ENCODE results near the gene KATNB1.

KATNB1 gene

DNA sequence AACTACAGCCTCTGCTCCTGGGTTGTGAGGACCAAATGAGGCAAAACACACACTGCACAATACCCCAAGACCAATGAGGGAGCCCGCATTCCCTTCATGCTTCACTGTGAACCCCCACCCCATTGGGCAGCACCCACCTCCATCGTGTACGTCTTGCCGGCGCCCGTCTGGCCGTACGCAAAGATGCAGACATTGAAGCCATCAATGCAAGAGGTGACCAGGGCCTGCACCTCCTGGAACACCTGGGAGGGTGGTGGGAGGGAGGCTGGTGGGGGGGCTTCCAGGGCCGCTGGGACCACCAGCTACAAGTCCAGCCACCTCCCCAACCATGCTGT is 28.4 kb downstream of the KATNB1 start:
- Histone ChIP-seq H3F3A (ENCODE audit: insufficient read depth, low read length) (no peaks in the 10 kb centered on the region), H3K9ac (ENCODE audit: low read length) (no peak overlapping the region), H4K20me1 (ENCODE audit: insufficient read depth, low read length) (no peaks in the 10 kb centered on the region), H3K4me1 (ENCODE audit: insufficient read depth, low read length, severe bottlenecking) (no peaks in the 10 kb centered on the region), H3K36me3 (ENCODE audit: insufficient read depth, low read length) (no peaks in the 10 kb centered on the region; the same call in 1 of the 2 replicates), H3K9me2 (ENCODE audit: low read depth, low read length) (no peaks in the 10 kb centered on the region), H2AFZ (ENCODE audit: low read length) (no peak overlapping the region), H3K4me2 (ENCODE audit: low read length) (no peak overlapping the region), H3K79me2 (ENCODE audit: insufficient read depth, low read length) (no peaks in the 10 kb centered on the region), H3K27ac (ENCODE audit: low read depth, low read length, poor library complexity, severe bottlenecking) (no peak overlapping the region), H3K27me3 (ENCODE audit: insufficient read depth, low read length) (no peaks in the 10 kb centered on the region), H3K4me3 (ENCODE audit: low read depth, low read length, poor library complexity, severe bottlenecking) (no peak overlapping the region), H3K9me3 (ENCODE audit: low read length) (no peaks in the 10 kb centered on the region)
- TF ChIP-seq, protein P1, sequence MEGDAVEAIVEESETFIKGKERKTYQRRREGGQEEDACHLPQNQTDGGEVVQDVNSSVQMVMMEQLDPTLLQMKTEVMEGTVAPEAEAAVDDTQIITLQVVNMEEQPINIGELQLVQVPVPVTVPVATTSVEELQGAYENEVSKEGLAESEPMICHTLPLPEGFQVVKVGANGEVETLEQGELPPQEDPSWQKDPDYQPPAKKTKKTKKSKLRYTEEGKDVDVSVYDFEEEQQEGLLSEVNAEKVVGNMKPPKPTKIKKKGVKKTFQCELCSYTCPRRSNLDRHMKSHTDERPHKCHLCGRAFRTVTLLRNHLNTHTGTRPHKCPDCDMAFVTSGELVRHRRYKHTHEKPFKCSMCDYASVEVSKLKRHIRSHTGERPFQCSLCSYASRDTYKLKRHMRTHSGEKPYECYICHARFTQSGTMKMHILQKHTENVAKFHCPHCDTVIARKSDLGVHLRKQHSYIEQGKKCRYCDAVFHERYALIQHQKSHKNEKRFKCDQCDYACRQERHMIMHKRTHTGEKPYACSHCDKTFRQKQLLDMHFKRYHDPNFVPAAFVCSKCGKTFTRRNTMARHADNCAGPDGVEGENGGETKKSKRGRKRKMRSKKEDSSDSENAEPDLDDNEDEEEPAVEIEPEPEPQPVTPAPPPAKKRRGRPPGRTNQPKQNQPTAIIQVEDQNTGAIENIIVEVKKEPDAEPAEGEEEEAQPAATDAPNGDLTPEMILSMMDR (IDR thresholded peaks at IDR 0.05; ENCODE audit: low read length): no peak
- no peak for TF ChIP-seq EZH2 (IDR thresholded peaks at IDR 0.05; ENCODE audit: borderline replicate concordance, low read length)

DNA sequence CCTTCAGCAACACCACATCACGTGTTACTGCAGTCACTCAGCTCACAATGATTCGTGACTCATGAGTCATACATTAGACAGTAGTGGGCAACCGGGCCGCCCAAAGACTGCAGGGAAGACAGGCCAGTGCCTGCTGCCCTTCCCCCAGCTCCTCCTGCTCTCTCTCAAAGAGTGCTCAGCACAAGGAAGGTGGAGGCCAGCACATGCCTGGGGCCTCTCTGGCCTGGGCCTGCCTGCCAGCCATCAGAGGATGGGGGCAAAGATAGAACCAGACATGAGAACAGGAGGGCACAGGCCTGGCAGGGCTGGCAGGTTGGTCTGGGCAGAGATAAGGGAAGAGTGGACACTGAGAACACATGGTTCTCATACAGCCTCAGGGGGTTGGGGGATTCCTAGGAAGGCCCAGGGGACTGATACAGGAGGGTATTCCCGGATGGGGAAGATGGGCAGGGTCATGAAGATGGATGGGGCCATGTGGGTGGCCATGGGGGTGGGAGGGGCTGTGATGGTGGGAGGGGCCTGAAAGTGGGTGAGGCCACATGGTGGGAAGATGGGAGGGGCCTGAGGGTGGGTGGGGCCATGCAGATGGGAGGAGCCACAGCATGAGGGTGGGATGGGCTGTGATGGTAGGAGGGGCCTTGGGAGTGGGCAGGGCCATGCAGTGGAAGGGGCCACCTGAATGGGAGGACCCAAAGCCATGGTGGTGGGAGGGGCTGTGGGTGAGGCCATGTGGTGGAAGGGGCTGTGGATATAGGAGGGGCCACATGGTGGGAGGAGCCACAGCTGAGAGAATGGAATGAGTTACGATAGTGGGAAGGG is 29.0 kb downstream of the KATNB1 start:
- Histone ChIP-seq H3K27me3 (ENCODE audit: insufficient read depth, low read length) (no peaks in the 10 kb centered on the region), H3K9ac (ENCODE audit: low read length) (no peak overlapping the region), H3K4me1 (ENCODE audit: insufficient read depth, low read length, severe bottlenecking) (no peaks in the 10 kb centered on the region), H3K36me3 (ENCODE audit: insufficient read depth, low read length) (no peaks in the 10 kb centered on the region), H3K79me2 (ENCODE audit: insufficient read depth, low read length) (no peaks in the 10 kb centered on the region), H3K27ac (ENCODE audit: low read depth, low read length, poor library complexity, severe bottlenecking) (no peak overlapping the region), H3K9me2 (ENCODE audit: low read depth, low read length) (no peaks in the 10 kb centered on the region), H3K4me2 (ENCODE audit: low read length) (no peak overlapping the region), H3K4me3 (ENCODE audit: low read depth, low read length, poor library complexity, severe bottlenecking) (no peak overlapping the region), H2AFZ (ENCODE audit: low read length) (no peak overlapping the region), H3F3A (ENCODE audit: insufficient read depth, low read length) (no peaks in the 10 kb centered on the region), H4K20me1 (ENCODE audit: insufficient read depth, low read length) (no peaks in the 10 kb centered on the region), H3K9me3 (ENCODE audit: low read length) (no peaks in the 10 kb centered on the region)
- no peak for TF ChIP-seq EZH2 (IDR thresholded peaks at IDR 0.05; ENCODE audit: borderline replicate concordance, low read length)
- TF ChIP-seq, protein P1 (IDR thresholded peaks at IDR 0.05; ENCODE audit: low read length): no peak

DNA sequence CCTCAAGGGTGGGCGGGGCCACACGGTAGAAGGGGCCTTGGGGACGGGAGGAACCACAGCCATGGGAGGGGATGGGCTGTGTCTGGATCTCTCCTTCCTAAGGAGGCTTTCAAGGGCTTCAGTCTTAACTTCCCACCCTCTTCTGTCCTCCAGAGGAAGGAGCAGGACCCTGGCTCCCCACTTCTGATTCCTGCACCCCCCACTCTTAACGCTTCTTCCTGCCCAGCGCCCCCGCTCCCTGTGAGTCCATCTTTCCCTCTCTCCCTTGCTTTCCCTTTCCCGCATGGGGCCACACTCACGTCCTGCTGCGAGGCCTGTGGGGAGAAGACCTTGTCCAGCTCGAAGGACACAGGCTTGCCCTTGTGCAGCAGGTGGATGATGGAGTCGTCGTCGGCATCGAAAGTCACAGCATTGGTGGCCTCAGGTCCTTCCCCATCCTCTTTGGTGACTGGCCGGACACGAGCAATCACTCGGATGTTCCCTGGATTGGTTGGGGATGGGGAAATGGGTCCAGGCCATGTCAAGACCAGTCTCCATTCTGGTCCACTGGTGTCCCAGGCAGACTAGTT is 29.7 kb downstream of the KATNB1 start:
- H3K9me2 ChIP-seq (ENCODE audit: low read depth, low read length): no peaks in the 10 kb centered on the region
- H3K79me2 ChIP-seq (ENCODE audit: insufficient read depth, low read length): no peaks in the 10 kb centered on the region
- no peaks in the 10 kb centered on the region for H3K9me3 ChIP-seq (ENCODE audit: low read length)
- H3K27me3 ChIP-seq (ENCODE audit: insufficient read depth, low read length): no peaks in the 10 kb centered on the region
- H2AFZ ChIP-seq (ENCODE audit: low read length): no peak overlapping the region
- H3K4me2 ChIP-seq (ENCODE audit: low read length): no peak overlapping the region
- no peak overlapping the region for H3K9ac ChIP-seq (ENCODE audit: low read length)
- H3K4me1 ChIP-seq (ENCODE audit: insufficient read depth, low read length, severe bottlenecking): no peaks in the 10 kb centered on the region
- no peaks in the 10 kb centered on the region for H4K20me1 ChIP-seq (ENCODE audit: insufficient read depth, low read length)
- no peaks in the 10 kb centered on the region for H3F3A ChIP-seq (ENCODE audit: insufficient read depth, low read length)
- H3K4me3 ChIP-seq (ENCODE audit: low read depth, low read length, poor library complexity, severe bottlenecking): no peak overlapping the region
- TF ChIP-seq, protein P1 (IDR thresholded peaks at IDR 0.05; ENCODE audit: low read length): no peak
- no peak for TF ChIP-seq EZH2 (IDR thresholded peaks at IDR 0.05; ENCODE audit: borderline replicate concordance, low read length)
- H3K27ac ChIP-seq (ENCODE audit: low read depth, low read length, poor library complexity, severe bottlenecking): no peak overlapping the region
- no peaks in the 10 kb centered on the region for H3K36me3 ChIP-seq (ENCODE audit: insufficient read depth, low read length)
